Naive thymus-derived CD4-positive, alpha-beta T cell (primary cell): ENCODE results near the gene ATP6V1B1. TPM values are rescaled to one million over a fixed set of nuclear protein-coding genes. Genes with fewer than 3 reads are reported as not detected.

ENCODE experiments used
- ATAC-seq: fragments of 150-1000 bp; cut with Tn5 transposase; 2 replicates; pipeline ENCODE4 v1.10.0; 2021; ENCODE audit warnings: mild to moderate bottlenecking, moderate library complexity
- CTCF ChIA-PET: fragments of 350-600 bp; sonication (Branson Sonifier 250); formaldehyde crosslinking; loops from one replicate; lab custom pipeline; 2021; ENCODE audit warnings: antibody characterized with exemption; lab: Charles Lee
- POLR2A ChIA-PET: fragments of 350-600 bp; sonication (Branson Sonifier 250); formaldehyde crosslinking; loops from one replicate; lab custom pipeline; 2021; ENCODE audit warnings: antibody characterized with exemption, inconsistent platforms; lab: Charles Lee
- DNase-seq, 9 donors: peaks; one replicate each; pipeline versions ENCODE4 v3.0.0 to v3.0.0-alpha.2; 2020 to 2022; ENCODE audit warnings: mixed read lengths in 1 of 9
- H3K27ac ChIP-seq: one replicate; pipeline ENCODE4 v1.7.0; 2013; ENCODE audit warnings: mild to moderate bottlenecking, low read depth, low read length, moderate library complexity
- H3K27me3 ChIP-seq, 2 donors: one replicate each; pipeline ENCODE4 v1.7.0; 2013; ENCODE audit warnings: low read length in 2 of 2, mild to moderate bottlenecking in 2 of 2, moderate library complexity in 2 of 2; ENCODE audit not compliant: control insufficient read depth in 2 of 2, insufficient read depth in 2 of 2
- H3K36me3 ChIP-seq, 3 experiments: 1 replicate in 2 of 3; 2 replicates in 1 of 3; pipeline ENCODE4 v1.7.0; 2013; ENCODE audit warnings: low read length in 3 of 3, mild to moderate bottlenecking in 3 of 3, moderate library complexity in 1 of 3; ENCODE audit not compliant: insufficient read depth in 3 of 3, control insufficient read depth in 2 of 3
- H3K4me1 ChIP-seq, 2 donors: one replicate each; pipeline ENCODE4 v1.7.0; 2013; ENCODE audit warnings: low read length in 2 of 2, mild to moderate bottlenecking in 2 of 2, moderate library complexity in 1 of 2; ENCODE audit not compliant: control insufficient read depth in 2 of 2, insufficient read depth in 2 of 2
- H3K4me3 ChIP-seq: 2 replicates; pipeline ENCODE4 v1.7.0; 2013; ENCODE audit warnings: mild to moderate bottlenecking, low read length
- H3K9me3 ChIP-seq, 3 experiments: 1 replicate in 2 of 3; 2 replicates in 1 of 3; pipeline ENCODE4 v1.7.0; 2013; ENCODE audit warnings: low read length in 3 of 3; ENCODE audit not compliant: control insufficient read depth in 2 of 3
- H3K27ac Mint-ChIP-seq, 9 donors: one replicate each; pipeline ENCODE4 v1.8.0; 2020 to 2022; ENCODE audit warnings: mixed read lengths in 9 of 9, mild to moderate bottlenecking in 8 of 9, moderate library complexity in 5 of 9, inconsistent platforms in 2 of 9
- H3K27me3 Mint-ChIP-seq, 5 donors: one replicate each; pipeline ENCODE4 v1.8.0; 2021 to 2022; ENCODE audit warnings: mixed read lengths in 5 of 5, mild to moderate bottlenecking in 1 of 5
- H3K36me3 Mint-ChIP-seq, 5 donors: one replicate each; pipeline ENCODE4 v1.8.0; 2020 to 2022; ENCODE audit warnings: mixed read lengths in 5 of 5, mild to moderate bottlenecking in 3 of 5, inconsistent platforms in 1 of 5
- H3K4me1 Mint-ChIP-seq, 7 donors: one replicate each; pipeline ENCODE4 v1.8.0; 2020 to 2022; ENCODE audit warnings: mixed read lengths in 7 of 7, mild to moderate bottlenecking in 3 of 7, inconsistent platforms in 1 of 7
- H3K4me3 Mint-ChIP-seq, 10 donors: one replicate each; pipeline ENCODE4 v1.8.0; 2020 to 2022; ENCODE audit warnings: mild to moderate bottlenecking in 10 of 10, mixed read lengths in 10 of 10, moderate library complexity in 6 of 10, inconsistent platforms in 2 of 10
- H3K9me3 Mint-ChIP-seq, 11 donors: one replicate each; pipeline ENCODE4 v1.8.0; 2020 to 2022; ENCODE audit warnings: mixed read lengths in 11 of 11, mild to moderate bottlenecking in 4 of 11, inconsistent platforms in 1 of 11, moderate library complexity in 1 of 11
- intact Hi-C, 2 donors: fragments of 100-400 bp; cut with micrococcal nuclease; formaldehyde crosslinking; loops; one replicate each; pipeline ENCODE4 v1.15.1; 2023
- polyA plus RNA-seq, 2 donors: library from polyadenylated mRNA; unstranded; fragments of 300-500 nt; fragmentation: Illumina TruSeq; gene quantifications; one replicate each; pipeline ENCODE4 v1.2.3, GENCODE V29; 2021
- total RNA-seq, 6 experiments: library from RNA in 5 of 6; stranded (reverse) in 5 of 6; gene quantifications; 1 replicate in 5 of 6; 2 replicates in 1 of 6; pipeline ENCODE4 v1.2.3 and lab custom pipeline; 2021 to 2026

The ATP6V1B1 gene
- total and polyA plus RNA-seq, 7 experiments from 2014 or later = not detected

GRCh38 chr2:70988726-70989648 lies 53.3 kb downstream of the ATP6V1B1 start:
- intact Hi-C loops = no loop called here
- H3K36me3 ChIP-seq = peaks cover 15 to 62% (median 27%) of the 10 kb centered on the region in 3 experiments
- POLR2A ChIA-PET = interaction anchor here (1.0 kb wide), 1 partner anchor 11 kb away, joined by 3 read pairs; the partner anchor contains the start of gene ANKRD53

GRCh38 chr2:70990216-70990615 lies 54.5 kb downstream of the ATP6V1B1 start:
- Mint-ChIP-seq H3K9me3 (no peaks in the 10 kb centered on the region), H3K27me3 (no peaks in the 10 kb centered on the region), H3K4me3 (no peak overlapping the region), H3K36me3 (peaks cover 0 to 43% (median 11%) of the 10 kb centered on the region in 5 donors), H3K27ac (peak overlapping the region in 2 of 9 donors; percentile 52 to 65), H3K4me1 (peaks cover 21 to 40% (median 37%) of the 10 kb centered on the region in 7 donors)
- DNase-seq = peak in 1 of 9 donors; percentile 9
- POLR2A ChIA-PET = no interaction called here
- Histone ChIP-seq H3K36me3 (peaks cover 15 to 66% (median 27%) of the 10 kb centered on the region in 3 experiments), H3K9me3 (no peaks in the 10 kb centered on the region), H3K27me3 (no peaks in the 10 kb centered on the region), H3K4me3 (no peak overlapping the region), H3K27ac (no peak overlapping the region), H3K4me1 (peaks cover 16% of the 10 kb centered on the region in 2 donors)
- CTCF ChIA-PET = no interaction called here
- no peak for ATAC-seq
- intact Hi-C loops = loop anchor here (10.0 kb wide), 3 partner anchors 345 to 1165 kb away; partner anchors contain the start of genes FAM136A (in 1 of the 2), GMCL1 (in 1 of the 2) and ZNF638 (in 1 of the 2)

More at GRCh38 chr2:70988726-70989648, 53.3 kb downstream of the ATP6V1B1 start:
- H3K9me3 Mint-ChIP-seq = no peaks in the 10 kb centered on the region
- CTCF ChIA-PET = interaction anchor here (1.7 kb wide), 1 partner anchor 9 kb away, joined by 5 read pairs; no protein-coding TSS in a partner anchor
- peaks cover 0 to 43% (median 11%) of the 10 kb centered on the region in 5 donors for H3K36me3 Mint-ChIP-seq
- no peak overlapping the region for H3K27ac ChIP-seq
- H3K4me3 ChIP-seq = no peak overlapping the region
- DNase-seq (peak in 1 of 9 donors; percentile 18), ATAC-seq (no peak)
- peaks cover 26 to 50% (median 45%) of the 10 kb centered on the region in 7 donors for H3K4me1 Mint-ChIP-seq
- H3K9me3 ChIP-seq = no peaks in the 10 kb centered on the region
- H3K4me3 Mint-ChIP-seq = no peak overlapping the region
- no peaks in the 10 kb centered on the region for H3K27me3 ChIP-seq
- H3K27me3 Mint-ChIP-seq = no peaks in the 10 kb centered on the region
- peak overlapping the region in 4 of 9 donors; percentile 8 to 84 (median 54) for H3K27ac Mint-ChIP-seq
- H3K4me1 ChIP-seq = peaks cover 14% of the 10 kb centered on the region in 2 donors

DNA sequence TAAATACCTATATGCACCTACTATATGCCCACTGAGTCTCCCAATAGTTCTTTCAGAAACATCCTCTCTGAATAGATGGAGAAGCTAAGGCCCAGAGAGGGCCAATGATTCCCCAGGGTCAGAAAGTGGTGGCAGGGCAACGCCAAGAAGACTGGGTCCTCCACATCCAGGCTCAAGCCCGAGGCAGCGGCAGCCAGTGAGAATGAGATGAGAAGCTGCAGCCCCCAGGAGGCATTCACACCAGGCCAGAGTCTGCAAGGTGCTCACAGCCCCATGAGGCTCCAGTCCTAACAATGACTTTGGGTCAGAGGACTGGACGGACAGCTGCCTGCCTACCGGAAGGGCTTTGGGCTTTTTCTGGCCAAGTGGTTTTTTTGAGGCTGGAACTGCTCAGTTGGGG lies 55.4 kb downstream of the ATP6V1B1 start:
- ATAC-seq (no peak), DNase-seq (peak in 1 of 9 donors; percentile 9)
- H3K9me3 ChIP-seq = no peaks in the 10 kb centered on the region
- ChIA-PET POLR2A (interaction anchor here (1.8 kb wide), 1 partner anchor 80 kb away, joined by 4 read pairs; no protein-coding TSS in a partner anchor), CTCF (no interaction called here)
- H3K36me3 ChIP-seq = peaks cover 15 to 62% (median 23%) of the 10 kb centered on the region in 3 experiments
- intact Hi-C loops = loop anchor here (10.0 kb wide), 3 partner anchors 344 to 1166 kb away; partner anchors contain the start of genes FAM136A (in 1 of the 2), GMCL1 (in 1 of the 2) and ZNF638 (in 1 of the 2)
- H3K27me3 Mint-ChIP-seq = no peaks in the 10 kb centered on the region
- H3K4me1 ChIP-seq = peaks cover 19 to 21% of the 10 kb centered on the region in 2 donors
- peak overlapping the region in 4 of 9 donors; percentile 33 to 59 (median 46) for H3K27ac Mint-ChIP-seq
- H3K27ac ChIP-seq = no peak overlapping the region
- H3K4me3 Mint-ChIP-seq = peak overlapping the region in 2 of 10 donors; percentile 48 to 53
- H3K4me1 Mint-ChIP-seq = peaks cover 23 to 41% (median 37%) of the 10 kb centered on the region in 7 donors
- peaks cover 0 to 38% (median 11%) of the 10 kb centered on the region in 5 donors for H3K36me3 Mint-ChIP-seq
- H3K9me3 Mint-ChIP-seq = no peaks in the 10 kb centered on the region
- no peak overlapping the region for H3K4me3 ChIP-seq
- no peaks in the 10 kb centered on the region for H3K27me3 ChIP-seq

- no peak for DNase-seq
- intact Hi-C loops = loop anchor here (10.0 kb wide), 3 partner anchors 343 to 1167 kb away; partner anchors contain the start of genes FAM136A (in 1 of the 2), GMCL1 (in 1 of the 2) and ZNF638 (in 1 of the 2)
- POLR2A ChIA-PET = interaction anchor here (1.8 kb wide), 1 partner anchor 80 kb away, joined by 4 read pairs; no protein-coding TSS in a partner anchor
- H3K4me1 ChIP-seq = peaks cover 19 to 21% of the 10 kb centered on the region in 2 donors
- H3K36me3 ChIP-seq = peaks cover 15 to 56% (median 22%) of the 10 kb centered on the region in 3 experiments
- Mint-ChIP-seq H3K27me3 (no peaks in the 10 kb centered on the region), H3K4me3 (peak overlapping the region in 2 of 10 donors; percentile 39 to 48), H3K27ac (peak overlapping the region in 6 of 9 donors; percentile 7 to 82 (median 61)), H3K9me3 (no peaks in the 10 kb centered on the region), H3K36me3 (peaks cover 0 to 32% (median 11%) of the 10 kb centered on the region in 5 donors), H3K4me1 (peaks cover 20 to 41% (median 33%) of the 10 kb centered on the region in 7 donors)
- H3K9me3 ChIP-seq = no peaks in the 10 kb centered on the region
- H3K4me3 ChIP-seq = no peak overlapping the region
- CTCF ChIA-PET = no interaction called here
- H3K27me3 ChIP-seq = no peaks in the 10 kb centered on the region
- ATAC-seq = no peak
- H3K27ac ChIP-seq = no peak overlapping the region
These were observed 56.0 kb downstream of the ATP6V1B1 start for GRCh38 chr2:70991742-70992141.

- peaks cover 14 to 42% (median 15%) of the 10 kb centered on the region in 3 experiments for H3K36me3 ChIP-seq
- ATAC-seq (no peak), DNase-seq (peak in 1 of 9 donors; percentile 17)
- H3K27me3 Mint-ChIP-seq = no peaks in the 10 kb centered on the region
- H3K4me1 ChIP-seq = peaks cover 19 to 21% of the 10 kb centered on the region in 2 donors
- no peaks in the 10 kb centered on the region for H3K9me3 Mint-ChIP-seq
- H3K4me1 Mint-ChIP-seq = peaks cover 20 to 41% (median 33%) of the 10 kb centered on the region in 7 donors
- ChIA-PET POLR2A (interaction anchor here (0.6 to 1.8 kb wide), 4 partner anchors 74 to 906 kb away, joined by 3 to 4 read pairs (median 3); no protein-coding TSS in a partner anchor), CTCF (no interaction called here)
- H3K4me3 Mint-ChIP-seq = peak overlapping the region; percentile 94 to 100 (median 98)
- intact Hi-C loops = loop anchor here (10.0 kb wide), 3 partner anchors 342 to 1168 kb away; partner anchors contain the start of genes FAM136A (in 1 of the 2), GMCL1 (in 1 of the 2) and ZNF638 (in 1 of the 2)
- peak overlapping the region; percentile 88 to 99 (median 96) for H3K27ac Mint-ChIP-seq
- no peaks in the 10 kb centered on the region for H3K9me3 ChIP-seq
- peak overlapping the region; percentile 88 for H3K27ac ChIP-seq
- H3K4me3 ChIP-seq = peak overlapping the region; percentile 76
- H3K36me3 Mint-ChIP-seq = peaks cover 0 to 28% (median 11%) of the 10 kb centered on the region in 5 donors
- no peaks in the 10 kb centered on the region for H3K27me3 ChIP-seq
These were observed 57.5 kb downstream of the ATP6V1B1 start for GRCh38 chr2:70992945-70993853.
